Panc1 (cell line): ENCODE results near the gene MMP23B.

Experiments used
- CTCF ChIP-seq: fragments of 450-650 bp; IDR thresholded peaks from 2 replicates; pipeline ENCODE4 v1.5.1; 2017; ENCODE audit warnings: mild to moderate bottlenecking
- POLR2AphosphoS5 ChIP-seq: IDR thresholded peaks from 2 replicates; pipeline ENCODE4 v1.6.1; 2012; ENCODE audit warnings: mild to moderate bottlenecking, low read depth, low read length, moderate library complexity
- SIN3A ChIP-seq: IDR thresholded peaks from 2 replicates; pipeline ENCODE4 v1.6.1; 2012; ENCODE audit warnings: low read depth, mild to moderate bottlenecking, low read length, moderate library complexity, borderline replicate concordance; ENCODE audit not compliant: insufficient read depth
- TCF7L2 ChIP-seq: IDR thresholded peaks from 2 replicates; pipeline ENCODE4 v1.6.1; 2011; ENCODE audit warnings: mild to moderate bottlenecking, low read depth, low read length, inconsistent platforms
- TF ChIP-seq, protein P1 (sequence below), 2 experiments: IDR thresholded peaks; 2 replicates each; pipeline ENCODE4 v1.6.1; 2011 to 2012; ENCODE audit warnings: low read depth in 2 of 2, control low read depth in 1 of 2, low read length in 1 of 2, mild to moderate bottlenecking in 1 of 2, moderate library complexity in 1 of 2; ENCODE audit not compliant: insufficient read depth in 1 of 2

GRCh38 chr1:1622010-1622787 lies 9.8 kb upstream of the MMP23B start:
- TF ChIP-seq CTCF: no peak
- TF ChIP-seq SIN3A: no peak
- no peak for TF ChIP-seq POLR2AphosphoS5
- TF ChIP-seq, protein P1, sequence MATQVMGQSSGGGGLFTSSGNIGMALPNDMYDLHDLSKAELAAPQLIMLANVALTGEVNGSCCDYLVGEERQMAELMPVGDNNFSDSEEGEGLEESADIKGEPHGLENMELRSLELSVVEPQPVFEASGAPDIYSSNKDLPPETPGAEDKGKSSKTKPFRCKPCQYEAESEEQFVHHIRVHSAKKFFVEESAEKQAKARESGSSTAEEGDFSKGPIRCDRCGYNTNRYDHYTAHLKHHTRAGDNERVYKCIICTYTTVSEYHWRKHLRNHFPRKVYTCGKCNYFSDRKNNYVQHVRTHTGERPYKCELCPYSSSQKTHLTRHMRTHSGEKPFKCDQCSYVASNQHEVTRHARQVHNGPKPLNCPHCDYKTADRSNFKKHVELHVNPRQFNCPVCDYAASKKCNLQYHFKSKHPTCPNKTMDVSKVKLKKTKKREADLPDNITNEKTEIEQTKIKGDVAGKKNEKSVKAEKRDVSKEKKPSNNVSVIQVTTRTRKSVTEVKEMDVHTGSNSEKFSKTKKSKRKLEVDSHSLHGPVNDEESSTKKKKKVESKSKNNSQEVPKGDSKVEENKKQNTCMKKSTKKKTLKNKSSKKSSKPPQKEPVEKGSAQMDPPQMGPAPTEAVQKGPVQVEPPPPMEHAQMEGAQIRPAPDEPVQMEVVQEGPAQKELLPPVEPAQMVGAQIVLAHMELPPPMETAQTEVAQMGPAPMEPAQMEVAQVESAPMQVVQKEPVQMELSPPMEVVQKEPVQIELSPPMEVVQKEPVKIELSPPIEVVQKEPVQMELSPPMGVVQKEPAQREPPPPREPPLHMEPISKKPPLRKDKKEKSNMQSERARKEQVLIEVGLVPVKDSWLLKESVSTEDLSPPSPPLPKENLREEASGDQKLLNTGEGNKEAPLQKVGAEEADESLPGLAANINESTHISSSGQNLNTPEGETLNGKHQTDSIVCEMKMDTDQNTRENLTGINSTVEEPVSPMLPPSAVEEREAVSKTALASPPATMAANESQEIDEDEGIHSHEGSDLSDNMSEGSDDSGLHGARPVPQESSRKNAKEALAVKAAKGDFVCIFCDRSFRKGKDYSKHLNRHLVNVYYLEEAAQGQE (IDR thresholded peaks at IDR 0.05; ENCODE audit: insufficient read depth in 1 of 2, low read depth in 2 of 2, low read length in 1 of 2): no peak
- no peak for TF ChIP-seq TCF7L2
